SK-N-MC (cell line): ENCODE data around the gene DNAJC7.

Experiments
- EZH2 ChIP-seq: fragments of 200-600 bp; sonication (generic); IDR thresholded peaks from one replicate; pipeline ENCODE4 v1.6.1; 2017; ENCODE audit warnings: antibody characterized with exemption
- POLR2AphosphoS5 ChIP-seq: IDR thresholded peaks from 2 replicates; pipeline ENCODE4 v1.6.1; 2012; ENCODE audit warnings: mild to moderate bottlenecking, low read depth, low read length, borderline replicate concordance

- no peak for TF ChIP-seq EZH2
- TF ChIP-seq POLR2AphosphoS5, result peak; percentile 25; the same call in 1 of the 2 replicates
Observed at GRCh38 chr17:41970901-41971331, 46.3 kb downstream of the DNAJC7 start.
